ENCODE measurements around the gene GYPA.
"Not testable (repeated sequence)": the region's sequence is repeated elsewhere in the genome, so short reads cannot be mapped to it uniquely, and the experiment has no call there.

Gene GYPA

GRCh38 chr4:144142690-144143326, 2.3 kb upstream of the GYPA start:
- not testable (repeated sequence) for H3K9ac ChIP-seq (ENCODE audit: low read length); H2AFZ ChIP-seq (ENCODE audit: low read length); H4K20me1 ChIP-seq (ENCODE audit: insufficient read depth, low read length); H3K36me3 ChIP-seq (replicated peaks; ENCODE audit: insufficient read depth, low read length); H3K27me3 ChIP-seq (replicated peaks; ENCODE audit: insufficient read depth, low read length); H3K27ac ChIP-seq (ENCODE audit: low read length); H3K4me1 ChIP-seq (ENCODE audit: low read length); H3K9me2 ChIP-seq (replicated peaks; ENCODE audit: insufficient read depth, low read length); H3K79me2 ChIP-seq (ENCODE audit: low read length); H3F3A ChIP-seq (ENCODE audit: insufficient read depth, low read length); H3K4me3 ChIP-seq (ENCODE audit: low read length); H3K9me3 ChIP-seq (replicated peaks; ENCODE audit: insufficient read depth, low read length)
- peak; percentile 48 for DNase-seq
- peak; percentile 56 for TF ChIP-seq CTCF (IDR thresholded peaks at IDR 0.05; ENCODE audit: low read length)
- peak overlapping the region; percentile 13; the same call in 1 of the 2 replicates for H3K4me2 ChIP-seq (ENCODE audit: low read depth, low read length)

DNA sequence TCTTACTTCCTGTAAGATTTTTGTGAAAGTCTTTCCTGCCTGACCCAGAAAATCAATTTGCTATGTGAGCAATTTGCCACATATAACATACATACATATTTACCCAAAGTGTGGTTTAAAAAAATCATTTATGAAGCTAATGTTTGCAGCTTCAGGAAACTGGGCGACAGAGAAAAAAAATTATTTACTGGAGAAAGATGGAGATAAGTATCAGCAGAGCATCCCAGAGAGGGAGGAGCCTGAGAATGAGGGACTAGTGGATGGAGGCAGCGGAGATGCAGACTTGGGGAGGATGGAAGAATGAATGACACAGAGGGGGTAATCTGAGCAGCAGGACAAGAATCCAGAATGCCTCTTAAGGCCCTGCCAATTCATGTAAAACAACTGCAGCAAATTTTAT, 975 bp upstream of the GYPA start:
- Histone ChIP-seq H3F3A (ENCODE audit: insufficient read depth, low read length) (no peaks in the 10 kb centered on the region), H3K27ac (ENCODE audit: low read length) (no peak overlapping the region), H3K79me2 (ENCODE audit: low read length) (no peaks in the 10 kb centered on the region), H3K9me3 (replicated peaks; ENCODE audit: insufficient read depth, low read length) (no peaks in the 10 kb centered on the region), H3K27me3 (replicated peaks; ENCODE audit: insufficient read depth, low read length) (no peaks in the 10 kb centered on the region), H3K4me2 (ENCODE audit: low read depth, low read length) (no peak overlapping the region), H3K4me3 (ENCODE audit: low read length) (no peak overlapping the region), H3K9me2 (replicated peaks; ENCODE audit: insufficient read depth, low read length) (no peaks in the 10 kb centered on the region), H4K20me1 (ENCODE audit: insufficient read depth, low read length) (no peaks in the 10 kb centered on the region), H3K36me3 (replicated peaks; ENCODE audit: insufficient read depth, low read length) (no peaks in the 10 kb centered on the region), H3K4me1 (ENCODE audit: low read length) (peaks cover 4% of the 10 kb centered on the region; the same call in 1 of the 2 replicates), H2AFZ (ENCODE audit: low read length) (no peak overlapping the region), H3K9ac (ENCODE audit: low read length) (no peak overlapping the region)
- DNase-seq, result no peak
- TF ChIP-seq CTCF (IDR thresholded peaks at IDR 0.05; ENCODE audit: low read length), result no peak
- no peak for TF ChIP-seq EZH2 (optimal IDR thresholded peaks at IDR 0.05; ENCODE audit: low read depth, low read length)
- no peak for TF ChIP-seq EZH2phosphoT487 (IDR thresholded peaks at IDR 0.05; ENCODE audit: low read length)

DNA sequence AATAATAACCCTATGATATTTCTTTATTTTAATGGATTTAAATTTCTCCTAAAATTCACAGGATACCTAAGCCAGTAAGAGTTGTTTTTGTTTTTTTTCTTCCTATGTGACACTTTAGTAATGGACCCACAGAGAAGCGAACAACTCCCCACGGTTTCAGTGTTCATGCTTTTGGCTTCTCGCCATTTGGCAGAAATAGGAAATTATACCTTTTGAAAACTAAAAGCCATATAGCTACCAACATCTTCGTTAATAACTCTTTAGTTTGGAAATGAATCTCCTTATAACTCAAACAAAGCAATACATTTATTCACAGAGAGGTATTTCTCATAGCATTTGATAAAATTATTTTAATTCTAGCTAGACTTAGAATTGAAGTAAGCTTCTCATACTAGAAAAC, 527 bp downstream of the GYPA start:
- H3K27me3 ChIP-seq (replicated peaks; ENCODE audit: insufficient read depth, low read length); H3K9me2 ChIP-seq (replicated peaks; ENCODE audit: insufficient read depth, low read length); H3K4me1 ChIP-seq (ENCODE audit: low read length); H3K27ac ChIP-seq (ENCODE audit: low read length); H2AFZ ChIP-seq (ENCODE audit: low read length); H3K9me3 ChIP-seq (replicated peaks; ENCODE audit: insufficient read depth, low read length); H3K9ac ChIP-seq (ENCODE audit: low read length); H3K79me2 ChIP-seq (ENCODE audit: low read length); H3K36me3 ChIP-seq (replicated peaks; ENCODE audit: insufficient read depth, low read length); H3F3A ChIP-seq (ENCODE audit: insufficient read depth, low read length); H3K4me2 ChIP-seq (ENCODE audit: low read depth, low read length); H3K4me3 ChIP-seq (ENCODE audit: low read length); DNase-seq; H4K20me1 ChIP-seq (ENCODE audit: insufficient read depth, low read length): not testable (repeated sequence)

GRCh38 chr4:144139547-144139946, 971 bp downstream of the GYPA start:
- not testable (repeated sequence) for H3K79me2 ChIP-seq (ENCODE audit: low read length); H3K9ac ChIP-seq (ENCODE audit: low read length); H3F3A ChIP-seq (ENCODE audit: insufficient read depth, low read length); H3K9me3 ChIP-seq (replicated peaks; ENCODE audit: insufficient read depth, low read length); H3K36me3 ChIP-seq (replicated peaks; ENCODE audit: insufficient read depth, low read length); H3K4me1 ChIP-seq (ENCODE audit: low read length); H2AFZ ChIP-seq (ENCODE audit: low read length); H4K20me1 ChIP-seq (ENCODE audit: insufficient read depth, low read length); DNase-seq; H3K4me2 ChIP-seq (ENCODE audit: low read depth, low read length); H3K9me2 ChIP-seq (replicated peaks; ENCODE audit: insufficient read depth, low read length); H3K27ac ChIP-seq (ENCODE audit: low read length); H3K27me3 ChIP-seq (replicated peaks; ENCODE audit: insufficient read depth, low read length); H3K4me3 ChIP-seq (ENCODE audit: low read length)

DNA sequence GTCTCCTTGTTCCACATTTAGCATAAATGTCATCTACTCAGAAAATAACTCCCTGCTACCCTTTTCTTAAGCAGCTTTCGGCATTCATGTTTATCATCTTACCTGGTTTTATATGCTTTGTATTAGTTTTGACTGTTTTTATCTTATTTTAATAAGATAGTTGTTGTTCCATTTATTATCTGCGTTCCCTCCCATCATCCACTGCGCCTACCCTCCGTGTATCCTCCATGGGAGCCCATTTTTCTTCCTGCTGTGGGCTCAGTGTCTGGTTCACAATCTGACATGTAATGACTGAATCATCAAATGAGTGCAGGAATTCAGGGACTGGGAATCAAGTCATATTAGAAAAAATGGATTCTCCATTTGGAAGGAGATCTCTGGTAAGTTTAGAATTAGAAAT, 2.3 kb downstream of the GYPA start:
- not testable (repeated sequence) for H4K20me1 ChIP-seq (ENCODE audit: insufficient read depth, low read length); H2AFZ ChIP-seq (ENCODE audit: low read length); H3K36me3 ChIP-seq (replicated peaks; ENCODE audit: insufficient read depth, low read length); DNase-seq; H3K27ac ChIP-seq (ENCODE audit: low read length); H3K9me3 ChIP-seq (replicated peaks; ENCODE audit: insufficient read depth, low read length); H3K9ac ChIP-seq (ENCODE audit: low read length); H3K4me3 ChIP-seq (ENCODE audit: low read length); H3K9me2 ChIP-seq (replicated peaks; ENCODE audit: insufficient read depth, low read length); H3K79me2 ChIP-seq (ENCODE audit: low read length); H3K4me2 ChIP-seq (ENCODE audit: low read depth, low read length); H3F3A ChIP-seq (ENCODE audit: insufficient read depth, low read length); H3K27me3 ChIP-seq (replicated peaks; ENCODE audit: insufficient read depth, low read length); H3K4me1 ChIP-seq (ENCODE audit: low read length)

- H3K4me3 ChIP-seq (ENCODE audit: low read length); DNase-seq; H4K20me1 ChIP-seq (ENCODE audit: insufficient read depth, low read length); H3K9me3 ChIP-seq (replicated peaks; ENCODE audit: insufficient read depth, low read length); H3K27ac ChIP-seq (ENCODE audit: low read length); H3K9me2 ChIP-seq (replicated peaks; ENCODE audit: insufficient read depth, low read length); H3K9ac ChIP-seq (ENCODE audit: low read length); H2AFZ ChIP-seq (ENCODE audit: low read length); H3K4me1 ChIP-seq (ENCODE audit: low read length); H3K36me3 ChIP-seq (replicated peaks; ENCODE audit: insufficient read depth, low read length); H3K79me2 ChIP-seq (ENCODE audit: low read length); H3K27me3 ChIP-seq (replicated peaks; ENCODE audit: insufficient read depth, low read length); H3F3A ChIP-seq (ENCODE audit: insufficient read depth, low read length); H3K4me2 ChIP-seq (ENCODE audit: low read depth, low read length): not testable (repeated sequence)
Observed at GRCh38 chr4:144137137-144137931, 3.2 kb downstream of the GYPA start.
